Upper lobe of left lung (tissue), 4 donors: Measurements from ENCODE around the gene RSPH9.

ENCODE experiments used
- CTCF ChIP-seq, 6 experiments: fragments of 450-650 bp in 4 of 6; fragments of 200-600 bp in 2 of 6; sonication (generic) in 2 of 6; IDR thresholded peaks; one replicate each; pipeline ENCODE4 v1.5.1; 2016 to 2019; ENCODE audit warnings: antibody characterized with exemption in 6 of 6
- POLR2AphosphoS5 ChIP-seq, 2 donors: sonication (generic); formaldehyde crosslinking; IDR thresholded peaks; one replicate each; pipeline ENCODE4 v1.5.1; 2017; ENCODE audit warnings: antibody characterized with exemption in 2 of 2

GRCh38 chr6:43707767-43708166 is 62.9 kb downstream of the RSPH9 start:
- TF ChIP-seq CTCF (IDR thresholded peaks at IDR 0.05) (no peak), POLR2AphosphoS5 (IDR thresholded peaks at IDR 0.05) (no peak)
